HEK293 (cell line): ENCODE data around the gene TRDMT1.

Experiments used
- CTCF ChIA-PET: fragments of 350-600 bp; formaldehyde crosslinking; extraction: SDS; loops from one replicate; lab custom pipeline; 2021; ENCODE audit warnings: antibody characterized with exemption; lab: Yijun Ruan, JAX
- POLR2A ChIA-PET: fragments of 300-600 bp; formaldehyde crosslinking; extraction: SDS; loops from one replicate; lab custom pipeline; 2020; ENCODE audit warnings: antibody characterized with exemption, inconsistent platforms; lab: Yijun Ruan, JAX
- H3K27ac ChIP-seq: fragments of 200-500 bp; sonication (Bioruptor generic); 2 replicates; pipeline ENCODE4 v1.5.1; 2014; ENCODE audit warnings: low read depth, low read length, control low read depth, inconsistent platforms; ENCODE audit errors: extremely low read depth
- H3K36me3 ChIP-seq, 2 experiments: fragments of 200-500 bp in 1 of 2; sonication (Bioruptor generic) in 1 of 2; 1 replicate in 1 of 2; 2 replicates in 1 of 2; pipeline ENCODE4 v1.5.1; 2014 to 2017; ENCODE audit warnings: inconsistent platforms in 2 of 2, low read length in 2 of 2; ENCODE audit not compliant: control insufficient read depth in 2 of 2, insufficient read depth in 1 of 2
- H3K4me1 ChIP-seq: fragments of 200-500 bp; sonication (Bioruptor generic); 2 replicates; pipeline ENCODE4 v1.5.1; 2014; ENCODE audit warnings: mild to moderate bottlenecking, low read length, inconsistent platforms; ENCODE audit not compliant: control insufficient read depth, insufficient read depth
- H3K4me3 ChIP-seq: 2 replicates; pipeline ENCODE4 v1.5.1; 2011; ENCODE audit warnings: low read depth, mild to moderate bottlenecking, control low read depth, low read length, moderate library complexity
- H3K9me3 ChIP-seq: fragments of 200-500 bp; sonication (Bioruptor generic); 2 replicates; pipeline ENCODE4 v1.5.1; 2014; ENCODE audit warnings: low read depth, low read length, inconsistent platforms; ENCODE audit not compliant: control insufficient read depth, insufficient read depth
- BCL6B ChIP-seq: fragments of 450-650 bp; formaldehyde crosslinking; IDR thresholded peaks from 2 replicates; pipeline ENCODE4 v1.5.1; 2017; ENCODE audit warnings: missing biosample characterization, missing genetic modification characterization
- GLI2 ChIP-seq: fragments of 450-650 bp; formaldehyde crosslinking; IDR thresholded peaks from 2 replicates; pipeline ENCODE4; 2017; ENCODE audit warnings: missing biosample characterization, missing genetic modification characterization, low read depth, borderline replicate concordance
- INSM2 ChIP-seq: fragments of 450-650 bp; formaldehyde crosslinking; IDR thresholded peaks from 2 replicates; pipeline ENCODE4 v1.5.1; 2016; ENCODE audit warnings: missing biosample characterization, missing genetic modification characterization
- MZF1 ChIP-seq: fragments of 450-650 bp; formaldehyde crosslinking; IDR thresholded peaks from 2 replicates; pipeline ENCODE4 v1.5.1; 2017; ENCODE audit warnings: missing biosample characterization, missing genetic modification characterization, borderline replicate concordance
- PRDM10 ChIP-seq: fragments of 450-650 bp; formaldehyde crosslinking; IDR thresholded peaks from 2 replicates; pipeline ENCODE4 v1.5.1; 2016; ENCODE audit warnings: missing biosample characterization, missing genetic modification characterization
- REST ChIP-seq: fragments of 450-650 bp; formaldehyde crosslinking; IDR thresholded peaks from 2 replicates; pipeline ENCODE4 v1.5.1; 2016; ENCODE audit warnings: missing biosample characterization, missing genetic modification characterization
- SCRT2 ChIP-seq: fragments of 450-650 bp; formaldehyde crosslinking; IDR thresholded peaks from 2 replicates; pipeline ENCODE4 v1.5.1; 2016; ENCODE audit warnings: missing biosample characterization, missing genetic modification characterization
- TRIM28 ChIP-seq: IDR thresholded peaks from 2 replicates; pipeline ENCODE4 v1.6.1; 2011; ENCODE audit warnings: low read length, control low read depth, borderline replicate concordance
- ZBTB21 ChIP-seq: fragments of 450-650 bp; formaldehyde crosslinking; IDR thresholded peaks from 2 replicates; pipeline ENCODE4 v1.5.1; 2017; ENCODE audit warnings: missing biosample characterization, missing genetic modification characterization
- ZBTB8A ChIP-seq: fragments of 450-650 bp; formaldehyde crosslinking; IDR thresholded peaks from 2 replicates; pipeline ENCODE4 v1.5.1; 2016; ENCODE audit warnings: missing biosample characterization, missing genetic modification characterization
- ZFHX2 ChIP-seq: fragments of 450-650 bp; formaldehyde crosslinking; conservative IDR thresholded peaks from 2 replicates; pipeline ENCODE4 v1.5.1; 2016; ENCODE audit warnings: missing biosample characterization, missing genetic modification characterization
- ZNF114 ChIP-seq: fragments of 450-650 bp; formaldehyde crosslinking; IDR thresholded peaks from 2 replicates; pipeline ENCODE4 v1.5.0; 2017; ENCODE audit warnings: missing biosample characterization, missing genetic modification characterization
- ZNF175 ChIP-seq: fragments of 450-650 bp; formaldehyde crosslinking; IDR thresholded peaks from 2 replicates; pipeline ENCODE4 v1.5.1; 2016; ENCODE audit warnings: missing biosample characterization, missing genetic modification characterization
- ZNF184 ChIP-seq: fragments of 450-650 bp; IDR thresholded peaks from 2 replicates; pipeline ENCODE4 v1.5.1; 2018; ENCODE audit warnings: missing biosample characterization, mild to moderate bottlenecking, missing genetic modification characterization
- ZNF221 ChIP-seq: fragments of 450-650 bp; formaldehyde crosslinking; IDR thresholded peaks from 2 replicates; pipeline ENCODE4 v1.5.1; 2017; ENCODE audit warnings: missing biosample characterization, missing genetic modification characterization, borderline replicate concordance
- ZNF324 ChIP-seq: fragments of 450-650 bp; formaldehyde crosslinking; IDR thresholded peaks from 2 replicates; pipeline ENCODE4 v1.5.1; 2016; ENCODE audit warnings: missing biosample characterization, missing genetic modification characterization
- ZNF585B ChIP-seq: fragments of 450-650 bp; formaldehyde crosslinking; IDR thresholded peaks from 2 replicates; pipeline ENCODE4 v1.5.1; 2016; ENCODE audit warnings: missing biosample characterization, missing genetic modification characterization
- TF ChIP-seq, protein P1 (sequence below): fragments of 450-650 bp; formaldehyde crosslinking; IDR thresholded peaks from 2 replicates; pipeline ENCODE4 v1.5.1; 2016; ENCODE audit warnings: missing biosample characterization, missing genetic modification characterization

The TRDMT1 gene

GRCh38 chr10:17202999-17203398 is 1.5 kb upstream of the TRDMT1 start:
- Histone ChIP-seq H3K4me1 (peaks cover 4% of the 10 kb centered on the region; the same call in 1 of the 2 replicates), H3K27ac (no peak overlapping the region), H3K9me3 (no peaks in the 10 kb centered on the region), H3K4me3 (no peak overlapping the region), H3K36me3 (no peaks in the 10 kb centered on the region)
- no peak for TF ChIP-seq GLI2 (tag by site-specific recombination)
- no peak for TF ChIP-seq ZBTB8A (tag by site-specific recombination)
- TF ChIP-seq REST (tag by site-specific recombination) = no peak
- no peak for TF ChIP-seq ZNF175
- TF ChIP-seq MZF1 (tag by site-specific recombination) = no peak
- TF ChIP-seq ZNF114 (tag by site-specific recombination) = no peak
- TF ChIP-seq, protein P1, sequence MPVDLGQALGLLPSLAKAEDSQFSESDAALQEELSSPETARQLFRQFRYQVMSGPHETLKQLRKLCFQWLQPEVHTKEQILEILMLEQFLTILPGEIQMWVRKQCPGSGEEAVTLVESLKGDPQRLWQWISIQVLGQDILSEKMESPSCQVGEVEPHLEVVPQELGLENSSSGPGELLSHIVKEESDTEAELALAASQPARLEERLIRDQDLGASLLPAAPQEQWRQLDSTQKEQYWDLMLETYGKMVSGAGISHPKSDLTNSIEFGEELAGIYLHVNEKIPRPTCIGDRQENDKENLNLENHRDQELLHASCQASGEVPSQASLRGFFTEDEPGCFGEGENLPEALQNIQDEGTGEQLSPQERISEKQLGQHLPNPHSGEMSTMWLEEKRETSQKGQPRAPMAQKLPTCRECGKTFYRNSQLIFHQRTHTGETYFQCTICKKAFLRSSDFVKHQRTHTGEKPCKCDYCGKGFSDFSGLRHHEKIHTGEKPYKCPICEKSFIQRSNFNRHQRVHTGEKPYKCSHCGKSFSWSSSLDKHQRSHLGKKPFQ = no peak
- TF ChIP-seq ZNF221 = no peak
- no peak for TF ChIP-seq INSM2
- no peak for TF ChIP-seq TRIM28
- no peak for TF ChIP-seq ZFHX2 (tag by site-specific recombination)
- TF ChIP-seq ZBTB21 = no peak
- TF ChIP-seq ZNF184 (tag by site-specific recombination) = no peak
- no peak for TF ChIP-seq PRDM10 (tag by site-specific recombination)
- TF ChIP-seq ZNF585B (tag by site-specific recombination) = no peak
- ChIA-PET CTCF (interaction anchor here (0.6 kb wide), 1 partner anchor 416 kb away, joined by 3 read pairs; no protein-coding TSS in a partner anchor), POLR2A (no interaction called here)

DNA sequence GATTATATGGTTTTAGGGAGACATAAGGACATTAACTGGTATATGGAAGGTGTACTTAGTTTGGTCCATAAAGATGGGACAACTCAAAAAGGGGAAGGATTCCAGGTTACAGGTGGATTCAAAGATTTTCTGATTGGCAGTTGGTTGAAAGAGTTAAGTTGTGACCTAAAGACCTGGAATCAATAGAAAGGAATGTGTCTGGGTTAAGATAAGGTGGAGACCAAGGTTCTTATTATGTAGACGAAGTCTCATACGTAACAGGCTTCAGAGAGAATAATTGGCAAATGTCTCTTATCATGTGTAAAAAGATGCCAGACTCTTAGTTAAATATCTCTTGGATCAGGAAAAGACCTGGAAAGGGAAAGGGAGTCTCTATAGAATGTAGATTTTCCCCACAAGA is 1.0 kb upstream of the TRDMT1 start:
- CTCF ChIA-PET = interaction anchor here (0.6 kb wide), 1 partner anchor 416 kb away, joined by 3 read pairs; no protein-coding TSS in a partner anchor
- no peak overlapping the region for H3K4me3 ChIP-seq
- H3K36me3 ChIP-seq = no peaks in the 10 kb centered on the region
- peaks cover 4% of the 10 kb centered on the region; the same call in 1 of the 2 replicates for H3K4me1 ChIP-seq
- no peaks in the 10 kb centered on the region for H3K9me3 ChIP-seq
- POLR2A ChIA-PET = interaction anchor here (3.7 kb wide), 1 partner anchor 27 kb away, joined by 78 read pairs; the partner anchor contains the start of gene VIM
- H3K27ac ChIP-seq = no peak overlapping the region
- TF ChIP-seq SCRT2 (0 out of 2 replicates have a peak, but pooled peaks have one; percentile 9), BCL6B (tag by site-specific recombination) (no peak), ZNF324 (tag by site-specific recombination) (no peak)
